Measurements from ENCODE around the gene TDRD7.

TDRD7 gene

DNA sequence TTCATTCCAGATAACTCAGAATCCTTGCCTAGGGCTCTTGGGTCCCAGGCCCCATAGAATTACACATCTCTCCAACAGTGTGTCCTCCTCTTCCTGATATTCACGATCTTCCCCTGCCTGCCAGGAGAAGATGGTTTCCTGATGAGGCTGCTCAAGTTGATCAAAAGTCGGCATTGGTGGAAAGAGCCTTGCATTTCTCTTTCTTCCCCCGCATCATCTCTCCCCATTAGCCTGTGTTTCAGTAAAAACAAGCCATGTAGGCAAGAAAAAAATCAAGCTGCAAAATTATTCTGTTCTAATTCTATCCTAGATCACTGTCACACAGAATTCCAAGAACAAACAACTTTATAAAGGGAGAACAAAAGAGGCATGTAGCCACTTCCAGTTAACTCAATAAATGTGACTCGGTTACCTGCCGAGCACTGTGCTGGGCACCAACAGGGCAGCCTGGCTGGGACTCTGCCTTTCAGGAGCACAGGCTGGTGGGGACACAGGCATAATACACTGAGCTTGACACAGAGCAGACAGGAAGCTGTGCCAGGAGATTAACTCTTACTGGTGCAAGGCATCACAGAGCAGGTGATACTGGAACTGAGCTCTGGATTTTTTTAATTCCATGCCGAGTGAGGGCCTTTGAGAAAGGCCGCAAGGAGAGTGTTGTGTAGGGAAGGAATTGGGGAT lies 115.1 kb downstream of the TDRD7 start:
- DNase-seq (ENCODE audit: low read depth in 2 of 2), result no peak

DNA sequence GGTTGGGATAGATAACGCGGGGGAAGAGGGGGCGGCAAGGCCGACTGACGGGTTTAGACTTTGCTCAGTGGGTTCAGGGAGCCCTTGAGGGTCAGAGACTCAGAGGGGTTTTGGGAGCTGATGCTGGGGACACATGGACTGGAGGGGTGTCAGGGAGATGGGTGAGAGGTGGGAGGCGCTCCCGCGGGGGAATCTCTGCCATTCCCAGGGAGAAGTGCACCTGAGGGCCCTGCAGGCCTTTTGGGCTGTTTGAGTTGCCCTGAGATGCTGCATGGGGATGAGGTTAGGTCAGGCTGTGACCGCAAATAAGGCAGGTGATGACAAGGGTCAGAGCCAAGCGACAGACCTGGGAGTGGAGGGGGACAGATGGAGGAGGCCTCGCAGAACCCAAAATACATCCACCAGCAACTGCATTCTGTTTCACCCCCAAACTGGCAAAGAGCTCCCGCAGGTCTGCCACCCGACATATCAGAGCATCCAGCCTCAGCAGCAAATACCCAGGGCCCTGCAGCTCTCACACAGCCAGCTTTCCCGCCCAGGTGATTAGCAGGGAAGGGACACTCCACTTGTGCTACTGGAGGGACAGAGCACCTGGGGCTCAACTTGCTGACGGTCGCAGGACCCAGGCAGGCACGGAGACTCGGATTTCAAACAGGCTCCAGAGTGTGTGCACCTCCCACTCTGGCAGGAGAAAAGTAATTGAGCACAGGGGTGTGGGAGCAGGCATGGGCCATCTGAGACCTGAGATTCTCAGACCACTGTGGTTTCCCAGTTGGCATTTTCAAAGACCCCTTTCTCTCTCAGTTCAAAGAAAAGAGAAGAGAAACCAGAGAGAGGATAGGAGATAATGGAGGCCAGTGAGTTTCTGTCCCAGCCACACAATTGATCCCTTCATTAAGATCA lies 116.0 kb downstream of the TDRD7 start:
- DNase-seq (ENCODE audit: low read depth in 2 of 2), result no peak

- DNase-seq (ENCODE audit: low read depth in 2 of 2), result no peak
Observed at GRCh38 chr9:97528529-97529230, 116.8 kb downstream of the TDRD7 start.

- DNase-seq (ENCODE audit: low read depth in 2 of 2), result no peak
Observed at GRCh38 chr9:97529363-97530076, 117.6 kb downstream of the TDRD7 start.

DNA sequence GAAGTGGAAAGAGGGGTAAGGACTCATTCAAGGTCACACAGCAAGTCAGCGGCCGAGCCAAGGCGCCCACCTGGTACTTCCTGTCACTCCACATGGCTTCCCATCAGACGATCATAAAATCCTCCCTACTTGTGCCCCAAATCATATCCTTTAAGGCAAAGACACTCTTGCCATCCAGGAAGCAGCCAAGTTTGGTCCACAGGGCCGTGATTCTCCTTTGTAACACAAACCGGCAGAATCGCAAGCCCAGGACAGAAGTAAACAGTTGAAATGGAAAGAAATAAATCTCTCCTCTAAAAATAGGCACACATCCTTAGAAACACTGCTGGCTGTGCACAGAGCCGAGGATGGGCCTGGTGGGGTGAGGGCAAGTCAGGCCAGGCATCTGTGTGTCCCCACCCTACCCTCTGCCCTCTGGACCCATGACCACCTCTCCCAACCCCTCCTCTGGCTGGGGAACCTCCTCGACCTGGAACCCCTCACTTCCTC lies 120.0 kb downstream of the TDRD7 start:
- no peak for DNase-seq (ENCODE audit: low read depth in 2 of 2)

- DNase-seq (ENCODE audit: low read depth in 2 of 2), result no peak
Observed at GRCh38 chr9:97534185-97534584, 122.3 kb downstream of the TDRD7 start.

DNA sequence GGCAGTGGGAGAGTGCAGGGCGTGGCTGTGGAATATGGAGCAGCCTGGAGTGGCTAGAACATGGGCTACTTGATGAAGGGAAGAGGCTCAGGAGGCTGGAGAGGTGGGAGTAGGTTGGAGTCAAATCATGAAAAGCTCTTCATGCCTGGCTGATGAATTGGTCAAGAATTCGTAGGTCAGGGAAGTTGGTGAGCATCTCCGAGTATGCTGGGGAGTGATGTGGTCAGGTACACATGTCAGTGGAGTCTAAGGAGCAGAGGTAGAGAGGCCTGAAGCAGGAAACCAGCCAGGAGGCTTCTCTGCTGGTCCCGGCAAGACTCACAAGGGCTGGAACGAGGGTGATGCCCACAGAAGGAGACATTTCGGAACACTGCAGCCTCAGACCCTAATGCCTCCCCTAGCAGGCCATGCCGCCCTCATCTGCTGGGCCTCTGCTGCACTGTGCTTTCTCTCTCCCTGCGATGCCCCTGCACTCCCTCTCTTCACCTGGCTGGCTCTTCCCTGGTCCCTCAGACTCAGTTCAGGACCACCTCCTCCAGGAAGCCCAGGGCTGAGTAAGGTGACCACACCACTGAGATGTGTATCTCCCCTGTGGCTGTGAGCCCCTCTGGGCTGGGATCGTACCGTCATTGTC lies 123.2 kb downstream of the TDRD7 start:
- no peak for DNase-seq (ENCODE audit: low read depth in 2 of 2)

DNA sequence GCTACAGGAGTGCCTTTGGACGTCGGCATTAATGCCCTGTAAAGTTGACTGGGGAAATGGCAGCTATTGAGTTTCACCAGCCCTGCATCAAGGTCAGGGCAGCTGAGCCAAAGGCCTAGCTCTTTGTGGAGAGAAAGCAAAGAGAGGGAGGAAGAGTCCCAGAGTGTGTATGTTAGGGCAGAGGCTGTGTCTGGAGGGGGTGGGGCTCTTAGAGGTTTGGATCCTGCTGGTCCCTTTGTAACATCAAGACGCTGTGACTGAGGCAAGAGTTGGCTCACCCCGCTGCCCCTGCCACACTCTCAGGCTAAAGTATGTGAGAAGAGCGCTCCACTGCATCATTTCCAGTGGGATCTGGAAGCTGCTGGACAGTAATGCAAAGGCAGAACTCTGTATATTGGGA lies 123.9 kb downstream of the TDRD7 start:
- no peak for DNase-seq (ENCODE audit: low read depth in 2 of 2)

- no peak for DNase-seq (ENCODE audit: low read depth in 2 of 2)
Observed at GRCh38 chr9:97536480-97536879, 124.6 kb downstream of the TDRD7 start.

DNA sequence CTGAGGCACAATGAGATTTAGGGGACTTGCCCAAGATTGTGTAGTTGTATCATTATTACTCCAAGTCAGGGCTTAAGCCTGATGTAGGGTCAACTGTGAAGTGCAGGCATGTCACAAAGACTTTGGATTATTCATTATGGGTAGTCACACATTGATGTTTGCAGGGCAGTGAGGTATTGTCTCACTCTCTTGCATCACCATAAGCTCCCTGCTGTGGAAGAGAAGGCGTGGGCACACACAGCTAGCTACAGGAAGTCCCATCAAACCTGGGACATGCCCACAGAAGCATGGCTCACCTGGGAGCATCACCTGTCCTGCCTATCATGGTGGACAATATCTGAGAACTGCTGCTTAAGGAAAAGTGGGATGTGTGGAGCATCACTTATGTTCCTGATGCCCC lies 131.7 kb downstream of the TDRD7 start:
- DNase-seq (ENCODE audit: low read depth in 2 of 2), result no peak

GRCh38 chr9:97545486-97545885 lies 133.6 kb downstream of the TDRD7 start:
- DNase-seq (ENCODE audit: low read depth in 2 of 2), result no peak

Measured in stimulated activated CD4-positive, alpha-beta T cell treated with anti-CD3 and anti-CD28 coated beads, Interleukin-1b, Interleukin-23, amount 100 ng/mL, for 1 hour (primary cell).